Pulmonary artery endothelial cell (primary cell): ENCODE measurements around the gene RPL27A. TPM values are rescaled to one million over a fixed set of nuclear protein-coding genes. Genes with fewer than 3 reads are reported as not detected.

ENCODE experiments used
- DNase-seq: peaks from one replicate; pipeline ENCODE4 v3.0.0-alpha.2; 2011; ENCODE audit warnings: low read depth, low spot score
- total RNA-seq: library from RNA; depleted of rRNA; stranded (reverse); fragments of >200 nt; gene quantifications from 2 replicates; pipeline ENCODE4 v1.2.3, GENCODE V29; 2014

The RPL27A gene
- total RNA-seq, 1 donor from 2014 or later: 1,292 TPM

DNA sequence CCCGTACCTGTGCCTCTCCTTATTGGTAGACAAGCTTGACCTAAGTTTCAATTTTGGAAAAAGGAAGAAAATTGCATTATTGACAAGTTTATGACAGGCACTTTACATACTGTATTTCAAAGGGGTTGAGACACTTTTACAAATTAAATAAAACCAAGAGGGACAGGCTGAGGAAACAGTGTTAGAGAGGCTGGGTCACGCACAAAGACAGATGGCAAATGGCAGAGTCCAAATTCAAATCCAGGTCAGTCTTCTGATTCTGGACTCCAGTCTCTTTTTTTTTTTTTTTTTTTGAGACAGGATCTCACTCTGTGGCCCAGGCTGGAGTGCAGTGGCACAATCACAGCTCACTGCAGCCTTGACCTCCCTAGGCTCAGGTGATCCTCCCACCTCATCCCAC, 10.2 kb upstream of the RPL27A start:
- DNase-seq: no peak

DNA sequence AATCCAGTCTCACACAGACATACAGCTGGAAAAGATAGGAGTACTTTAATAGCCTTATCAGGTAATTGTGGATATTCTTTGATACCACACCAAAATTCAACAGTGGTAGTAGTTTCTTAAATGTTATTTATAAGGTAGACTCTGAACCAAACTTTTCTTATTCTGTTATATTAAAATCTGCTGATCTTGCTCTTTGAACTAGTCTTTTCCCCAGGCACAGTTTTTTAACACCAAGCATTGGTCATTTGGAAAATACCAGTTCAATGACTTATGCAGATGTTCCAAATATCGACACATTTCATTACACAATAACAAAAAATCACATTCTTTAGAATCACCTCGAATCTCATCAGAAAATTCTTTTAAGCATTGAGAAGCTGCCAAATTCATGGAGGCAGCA, 7.7 kb upstream of the RPL27A start:
- no peak for DNase-seq

DNA sequence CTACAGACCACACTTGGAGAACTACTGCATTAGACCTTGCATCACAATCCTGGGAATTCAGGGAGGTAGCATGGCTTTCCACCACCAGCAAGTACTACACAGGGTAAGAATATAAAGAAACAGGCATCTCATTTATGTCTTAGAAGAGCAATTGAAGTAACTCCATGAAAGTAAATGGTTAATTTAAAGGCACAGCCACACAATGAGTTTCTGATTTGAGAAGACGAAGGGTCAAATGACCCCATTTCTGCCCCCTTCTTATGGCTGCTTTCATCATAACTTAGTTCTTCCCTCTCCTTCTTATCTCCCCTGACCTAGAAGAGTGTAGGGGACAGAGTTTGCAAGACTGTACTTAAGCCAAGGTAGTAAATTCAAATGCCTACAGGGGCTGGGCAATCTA, 6.1 kb upstream of the RPL27A start:
- DNase-seq: no peak

DNA sequence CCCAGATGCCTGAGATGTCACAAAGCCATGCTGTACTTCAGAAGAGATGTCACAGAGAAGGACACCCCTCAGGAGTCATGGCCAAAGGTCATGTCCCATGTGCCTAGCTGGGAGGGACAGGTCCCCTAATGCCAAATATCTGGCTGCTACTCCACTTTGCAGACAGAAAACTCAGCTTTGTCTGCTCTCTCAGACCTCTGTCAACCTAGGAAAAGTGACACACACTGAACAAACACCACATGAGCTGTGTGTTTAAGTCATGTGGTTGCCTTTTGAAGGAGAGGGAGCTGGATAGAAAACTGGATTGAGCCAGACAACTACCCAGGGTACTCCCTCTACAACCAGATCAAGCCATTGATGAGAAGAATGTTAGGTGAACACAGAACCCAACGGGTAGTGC, 3.6 kb upstream of the RPL27A start:
- DNase-seq: no peak

DNA sequence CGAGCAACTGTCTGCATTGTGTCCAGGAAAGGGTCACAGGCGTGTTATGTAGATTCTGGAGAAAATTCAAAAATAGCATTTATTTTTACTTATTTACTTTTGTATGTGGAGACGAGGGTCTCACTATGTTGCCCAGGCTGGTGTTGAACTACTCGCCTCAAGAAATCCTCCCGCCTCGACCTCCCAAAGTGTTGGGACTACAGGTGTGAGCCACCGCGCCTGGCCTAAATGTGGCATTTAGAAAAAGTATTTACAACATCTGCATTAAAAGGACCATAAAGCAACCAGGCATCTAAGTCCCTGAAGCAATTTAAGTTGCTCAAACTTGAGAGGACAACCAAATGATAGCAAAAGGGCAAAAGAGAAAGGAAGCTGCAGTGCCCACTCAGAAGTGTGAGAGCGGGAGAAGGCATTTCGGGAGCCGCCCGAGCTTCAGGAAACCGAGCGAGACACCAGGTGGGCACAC, 722 bp upstream of the RPL27A start:
- DNase-seq: no peak

DNA sequence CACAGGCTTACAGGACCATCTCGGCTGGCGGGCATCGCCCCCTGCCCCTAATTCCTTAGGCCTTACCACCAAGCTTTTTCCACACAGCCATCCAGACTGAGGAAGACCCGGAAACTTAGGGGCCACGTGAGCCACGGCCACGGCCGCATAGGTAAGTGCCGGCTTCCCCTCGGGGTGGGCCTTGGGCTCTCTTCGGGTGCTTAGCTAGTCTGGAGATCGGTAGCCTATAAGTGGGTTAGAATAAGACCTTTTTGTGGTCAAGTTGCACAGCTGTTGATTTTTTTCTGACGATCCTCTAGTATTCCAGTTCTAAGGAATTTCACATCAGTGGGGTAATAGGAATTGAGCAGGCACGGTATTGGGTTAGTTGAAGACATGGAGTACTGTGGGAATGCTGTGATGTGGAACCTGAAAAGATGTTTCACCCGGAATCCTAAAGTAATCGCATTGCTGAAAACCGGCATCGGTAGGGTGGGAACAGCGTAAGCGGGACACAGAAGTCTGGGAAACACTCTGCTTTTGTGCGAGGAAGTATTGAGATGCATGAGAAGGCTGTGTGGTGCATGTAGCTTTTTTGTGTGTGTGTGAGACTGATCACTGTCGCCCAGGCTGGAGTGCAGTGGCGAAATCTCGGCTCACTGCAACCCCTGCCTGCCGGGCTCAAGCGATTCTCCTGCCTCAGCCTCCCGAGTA, 669 bp downstream of the RPL27A start:
- DNase-seq: no peak

DNA sequence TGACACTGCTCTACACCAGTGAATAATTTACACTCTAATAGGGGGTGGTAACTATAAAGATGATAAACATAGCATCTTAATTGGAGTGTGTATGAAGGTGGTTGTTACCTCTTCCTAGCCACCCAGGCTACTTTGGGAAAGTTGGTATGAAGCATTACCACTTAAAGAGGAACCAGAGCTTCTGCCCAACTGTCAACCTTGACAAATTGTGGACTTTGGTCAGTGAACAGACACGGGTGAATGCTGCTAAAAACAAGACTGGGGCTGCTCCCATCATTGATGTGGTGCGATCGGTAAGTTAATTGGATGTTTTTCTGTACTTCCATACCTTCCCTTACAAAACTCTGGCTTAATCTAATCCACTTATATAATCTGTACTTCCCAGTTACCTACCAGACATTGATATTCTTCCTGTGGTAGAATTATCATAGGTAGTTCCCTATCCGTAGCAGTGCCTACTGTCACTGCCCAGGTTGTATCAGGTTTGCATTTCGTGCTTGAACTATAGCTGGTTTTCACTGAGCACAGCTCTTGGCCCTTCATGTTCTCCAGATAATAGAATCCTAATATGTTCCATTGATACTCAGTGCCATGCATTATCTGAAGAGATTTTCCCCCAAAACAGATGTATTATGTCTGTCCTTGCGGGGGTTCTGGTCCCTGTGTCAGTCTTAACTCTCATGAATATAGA, 2.2 kb downstream of the RPL27A start:
- DNase-seq: no peak

DNA sequence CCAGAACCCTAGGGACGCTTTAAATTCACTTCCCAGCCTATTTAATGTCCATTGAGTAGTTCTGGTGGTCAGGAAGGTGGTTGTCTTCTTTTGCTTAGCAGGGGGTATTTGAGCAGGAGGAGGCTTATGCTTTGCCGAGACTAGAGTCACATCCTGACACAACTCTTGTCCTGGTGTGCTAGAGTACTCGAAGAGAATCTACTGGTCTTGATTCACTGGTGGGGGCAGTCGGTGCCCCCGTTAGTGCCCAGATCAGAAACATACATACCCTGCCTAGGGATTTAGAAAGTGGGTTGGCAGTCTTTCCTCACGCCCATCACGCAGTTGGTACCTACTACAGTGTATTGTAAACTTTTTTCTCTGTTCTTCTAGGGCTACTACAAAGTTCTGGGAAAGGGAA, 2.7 kb downstream of the RPL27A start:
- no peak for DNase-seq

DNA sequence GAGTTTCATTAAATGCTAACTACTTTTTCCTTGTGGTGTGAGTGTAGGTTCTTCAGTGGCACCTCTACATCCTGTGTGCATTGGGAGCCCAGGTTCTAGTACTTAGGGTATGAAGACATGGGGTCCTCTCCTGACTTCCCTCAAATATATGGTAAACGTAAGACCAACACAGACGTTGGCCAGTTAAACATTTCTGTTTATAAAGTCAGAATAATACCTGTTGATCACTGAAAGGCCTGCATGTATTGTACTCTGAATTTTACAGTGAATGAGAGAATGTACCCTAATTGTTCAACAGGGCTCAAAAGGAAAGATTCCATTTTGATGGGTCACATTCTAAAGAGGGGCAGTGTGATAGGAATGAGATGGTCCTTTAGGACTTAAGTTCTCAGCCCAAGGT, 3.2 kb downstream of the RPL27A start:
- DNase-seq: no peak

DNA sequence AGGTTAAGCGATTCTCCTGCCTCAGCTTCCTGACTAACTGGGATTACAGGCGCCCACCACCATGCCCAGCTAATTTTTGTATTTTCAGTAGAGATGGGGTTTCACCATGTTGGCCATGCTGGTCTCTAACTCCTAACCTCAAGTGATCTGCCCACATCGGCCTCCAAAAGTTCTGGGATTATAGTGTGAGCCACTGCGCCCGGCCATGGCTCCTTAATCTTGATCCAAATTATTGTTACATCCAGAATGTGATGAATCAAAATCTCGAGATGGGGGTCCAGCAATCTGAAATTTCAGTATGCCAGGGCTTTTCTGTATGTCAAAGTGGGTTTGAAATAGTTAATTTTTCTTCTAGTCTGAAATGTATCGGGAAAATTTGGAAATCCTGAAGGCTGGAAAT, 3.7 kb downstream of the RPL27A start:
- DNase-seq: no peak

DNA sequence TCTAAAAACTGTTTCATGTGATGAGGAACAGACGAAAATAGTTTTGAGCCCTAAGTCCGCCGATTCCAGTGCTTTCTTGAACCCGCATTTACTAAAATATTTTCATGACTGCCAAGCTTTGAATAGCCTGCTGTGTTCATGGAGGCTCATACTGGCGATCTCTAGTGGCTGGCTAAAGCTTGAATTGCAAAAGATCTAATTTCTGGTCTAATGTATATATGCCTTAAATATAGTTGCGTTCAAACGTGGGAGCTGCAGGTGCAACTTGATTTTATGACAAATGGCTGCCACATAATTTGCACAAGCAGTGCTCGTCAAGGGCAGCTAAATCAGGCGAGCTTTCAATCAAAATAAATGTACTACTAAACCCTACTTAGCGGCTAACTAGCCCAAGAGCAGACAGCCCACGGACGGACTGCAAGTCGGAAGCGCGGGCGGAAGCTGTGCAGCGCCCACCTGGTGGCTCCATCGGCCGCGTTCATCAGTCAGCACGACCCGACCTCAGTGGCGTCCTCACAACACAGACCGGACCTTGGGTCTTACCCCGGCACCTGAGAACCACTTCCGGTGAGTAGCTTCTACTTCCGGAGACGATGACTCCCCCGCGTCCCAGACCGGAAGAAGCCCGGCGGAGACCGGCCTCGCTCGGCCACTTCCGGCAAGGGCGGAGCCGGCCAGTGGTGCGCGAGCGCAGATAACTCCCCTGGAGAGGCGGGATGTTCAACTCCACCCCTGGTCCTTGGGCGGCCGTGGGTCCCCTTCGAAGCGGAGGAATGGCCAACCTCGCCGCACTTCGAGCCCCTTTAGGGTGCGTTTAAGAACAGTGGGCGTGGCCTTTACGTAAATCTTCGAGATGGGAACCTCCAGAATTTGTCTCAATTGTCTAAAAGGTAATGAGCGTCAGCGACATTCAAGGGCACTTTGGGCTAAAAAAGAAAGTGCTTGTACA, 6.1 kb downstream of the RPL27A start:
- DNase-seq: peak; percentile 76

DNA sequence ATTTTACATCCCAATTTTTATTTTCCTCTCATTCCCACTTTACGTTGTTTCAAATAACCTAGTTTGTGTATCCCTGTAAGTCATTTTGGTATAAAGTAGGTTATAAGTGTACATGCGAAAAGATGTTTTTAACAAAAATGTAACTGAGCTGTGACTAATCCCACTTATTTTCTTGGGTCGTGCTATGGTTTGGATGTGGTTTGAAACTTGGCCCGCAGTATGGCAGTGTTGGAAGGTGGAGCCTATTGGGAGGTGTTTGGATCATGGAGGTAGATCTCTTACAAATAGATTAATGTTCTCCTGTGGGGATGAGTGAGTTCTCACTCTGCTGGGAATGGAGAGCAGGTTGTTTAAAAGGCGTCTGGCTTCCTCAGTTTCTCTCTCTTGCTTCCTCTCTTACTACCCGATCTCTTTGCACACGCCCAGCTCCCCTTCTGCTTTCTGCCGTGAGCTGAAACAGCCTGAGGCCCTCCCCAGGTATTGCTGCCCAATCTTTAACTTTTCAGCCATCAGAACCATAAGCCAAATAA, 7.2 kb downstream of the RPL27A start:
- DNase-seq: no peak

DNA sequence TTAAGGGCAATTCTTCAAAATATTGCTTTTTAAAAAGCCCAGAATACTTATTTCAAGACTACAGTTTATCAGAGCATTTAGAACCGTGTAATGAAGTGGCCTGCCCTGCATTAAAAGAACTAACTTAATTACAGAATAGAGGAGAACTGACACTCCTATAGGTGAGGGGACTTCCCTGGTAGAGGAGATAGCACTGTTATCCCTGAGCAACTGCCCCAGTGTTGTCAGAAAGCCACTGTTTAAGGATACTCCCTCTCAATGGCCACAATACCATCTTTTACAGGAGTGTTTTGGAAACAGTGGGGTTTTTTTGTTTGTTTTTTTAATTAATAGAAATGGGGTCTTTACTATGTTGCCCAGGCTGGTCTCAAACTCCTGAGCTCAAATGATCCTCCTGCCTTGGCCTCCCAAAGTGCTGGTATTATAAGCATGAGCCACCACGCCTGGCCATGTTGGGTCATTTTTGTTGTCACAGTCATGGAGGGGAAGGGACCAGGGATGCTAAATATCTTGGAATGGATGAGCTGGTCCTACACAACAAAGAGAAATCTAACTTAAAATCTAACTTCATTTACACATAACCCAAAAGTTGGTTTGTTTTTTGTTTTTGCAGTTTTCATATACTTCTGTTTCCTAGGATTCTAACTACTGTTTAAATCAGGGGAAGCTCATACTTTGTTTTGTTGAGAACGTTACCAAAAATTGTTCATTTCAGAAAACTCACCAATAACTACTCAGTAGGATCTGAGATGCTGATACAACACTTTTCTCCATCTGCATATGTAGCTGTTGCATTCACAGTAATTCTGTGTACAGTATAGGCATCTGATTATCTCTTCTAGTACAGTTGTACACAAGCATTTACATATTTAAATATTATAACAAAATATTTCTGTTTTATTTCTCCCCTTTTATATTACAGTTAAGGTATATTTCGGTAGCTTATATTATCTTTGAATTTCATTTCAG, 8.1 kb downstream of the RPL27A start:
- no peak for DNase-seq

DNA sequence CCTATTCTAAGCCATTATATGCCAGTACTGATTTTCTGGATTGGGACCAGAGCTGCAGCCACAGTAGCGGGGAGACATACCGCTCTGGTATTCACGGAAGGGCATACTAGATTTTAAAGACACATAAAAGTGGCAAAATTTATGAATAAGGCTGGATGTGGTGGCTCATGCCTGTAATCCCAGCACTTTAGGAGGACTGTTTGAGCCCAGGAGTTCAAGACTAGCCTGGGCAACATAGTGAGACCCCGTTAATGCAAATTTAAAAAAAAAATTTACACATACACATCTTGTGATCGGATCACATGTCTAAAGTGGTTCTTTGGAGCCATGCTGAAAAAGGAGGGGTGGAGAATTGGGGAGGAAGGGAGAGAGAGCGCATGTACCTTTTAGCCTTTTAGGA, 9.0 kb downstream of the RPL27A start:
- no peak for DNase-seq

DNA sequence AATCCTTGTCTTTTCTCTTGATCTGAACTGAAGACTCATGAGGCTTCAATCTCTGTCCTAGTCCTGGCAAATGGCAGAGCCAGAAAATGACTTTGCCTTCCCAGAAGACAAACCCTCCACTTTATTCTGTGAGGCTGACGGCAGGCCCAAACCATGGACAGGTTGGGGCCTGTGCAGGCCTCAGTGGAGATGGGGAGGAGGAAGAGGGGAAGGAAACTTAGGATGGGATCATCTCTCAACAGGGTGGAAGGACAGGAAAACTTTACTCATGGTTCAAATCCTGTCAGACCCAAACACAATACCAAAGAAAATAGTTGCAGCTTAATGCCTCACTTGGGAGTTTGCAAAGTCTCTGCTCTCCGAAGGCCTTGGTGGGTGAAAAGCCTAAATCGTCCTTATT, 9.8 kb downstream of the RPL27A start:
- no peak for DNase-seq

DNA sequence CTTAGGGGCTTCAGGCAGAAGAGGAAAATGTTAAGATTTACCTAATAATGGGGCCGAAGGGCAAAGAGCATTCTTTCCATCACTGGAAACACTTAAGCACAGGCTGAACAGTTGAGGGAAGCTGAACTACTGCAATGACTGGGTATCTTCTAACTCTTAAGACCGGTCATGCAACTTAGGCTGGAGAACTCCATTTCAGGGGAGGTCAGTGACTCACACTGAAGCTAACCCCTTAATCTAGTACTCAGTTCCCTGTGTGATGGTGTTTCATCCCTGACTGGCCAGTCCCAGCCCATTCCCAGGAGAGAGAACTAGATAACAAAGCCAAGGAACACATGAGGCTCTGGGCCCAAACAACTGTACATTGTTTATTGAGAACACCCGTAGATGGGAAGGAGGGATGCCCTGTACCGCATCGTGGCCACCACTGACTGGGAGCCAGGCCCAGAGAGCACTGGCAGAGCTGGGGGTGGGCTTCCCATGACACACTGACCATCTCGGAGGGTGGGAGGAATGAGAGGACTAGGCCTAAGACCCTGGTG, 10.5 kb downstream of the RPL27A start:
- no peak for DNase-seq

DNA sequence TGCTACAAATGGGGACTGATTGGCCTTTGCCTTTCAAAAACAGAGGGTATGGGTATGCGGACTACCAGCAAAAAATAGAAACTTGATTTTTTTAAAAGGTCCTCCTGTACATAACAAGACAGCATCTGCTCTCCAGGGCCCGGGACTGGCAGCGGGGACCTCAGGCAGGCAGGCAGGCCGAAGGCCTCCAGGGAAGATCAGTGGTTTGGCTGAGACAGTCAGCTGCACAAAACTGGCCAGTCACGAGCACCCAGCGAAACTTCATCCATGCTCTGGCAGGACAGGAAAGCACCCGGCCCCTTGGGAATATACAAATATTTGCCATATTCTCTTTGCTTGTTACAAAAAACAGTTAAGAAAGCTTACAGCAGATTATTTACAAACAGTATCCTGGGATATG, 11.0 kb downstream of the RPL27A start:
- DNase-seq: no peak

DNA sequence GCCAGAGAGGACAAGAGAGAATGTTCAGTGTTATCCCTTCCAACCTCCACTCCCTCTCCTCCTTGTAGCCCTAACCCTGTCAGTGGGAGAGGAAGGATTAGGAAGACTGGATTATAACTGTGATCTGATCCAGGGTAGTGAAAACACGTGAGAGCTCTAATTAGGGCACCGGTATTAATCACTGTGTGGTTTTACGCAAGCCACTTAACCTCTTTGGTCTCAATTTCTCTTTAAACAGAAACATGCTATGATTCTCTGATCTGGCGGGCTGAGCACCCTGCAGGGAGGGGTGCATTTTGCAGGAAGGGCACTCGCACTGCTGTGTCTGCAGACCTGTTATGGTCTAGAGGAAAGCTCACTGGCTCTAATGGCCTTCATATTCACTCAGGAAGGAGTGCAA, 11.5 kb downstream of the RPL27A start:
- no peak for DNase-seq

DNA sequence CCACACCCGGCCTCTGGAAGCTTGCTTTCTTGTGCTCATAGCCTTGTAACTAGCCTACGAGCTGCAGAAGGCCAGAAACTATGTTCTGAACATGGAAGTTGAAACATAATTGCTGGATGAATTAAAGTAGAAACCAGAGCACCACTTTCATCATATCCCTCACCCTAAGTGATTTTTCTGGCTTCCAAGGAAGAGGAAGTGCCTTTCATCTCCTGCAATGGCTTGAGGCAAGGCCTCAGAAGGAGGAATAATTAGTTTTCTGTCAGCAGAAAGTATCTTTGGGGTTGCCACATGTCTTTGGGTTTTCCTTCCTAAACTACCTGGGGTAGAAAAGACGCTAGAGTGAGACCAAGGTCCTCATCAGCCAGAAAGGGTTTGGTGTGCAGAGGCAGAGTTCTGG, 14.5 kb downstream of the RPL27A start:
- no peak for DNase-seq

DNA sequence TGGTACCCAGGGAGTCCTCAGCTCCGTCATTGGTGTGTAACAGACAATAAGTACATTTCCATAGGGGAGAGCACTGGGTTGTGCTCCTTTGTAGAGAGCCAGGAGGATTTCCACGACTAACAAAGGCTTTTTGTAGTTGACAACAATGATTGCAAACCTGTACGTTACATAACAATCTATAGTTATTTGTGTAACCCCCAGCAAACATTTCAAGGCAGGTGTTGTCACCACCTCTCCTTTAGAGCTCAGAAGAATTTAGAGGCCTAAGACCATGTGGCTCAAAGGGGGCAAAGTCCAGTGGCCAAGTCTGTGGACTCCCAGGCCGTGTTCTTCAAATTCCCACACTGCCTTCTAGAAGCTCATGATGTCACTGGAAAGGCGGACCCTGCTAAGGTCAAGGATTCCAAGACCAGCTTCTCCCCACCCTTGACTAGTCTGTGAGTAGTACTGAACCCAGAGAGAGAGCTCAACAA, 15.8 kb downstream of the RPL27A start:
- no peak for DNase-seq
